CD14-positive monocyte (primary cell): ENCODE data around the gene ZMYND10. TPM values are rescaled to one million over a fixed set of nuclear protein-coding genes. Genes with fewer than 3 reads are reported as not detected.

Experiments
- DNase-seq, 3 donors: peaks; one replicate each; pipeline ENCODE4 v3.0.0-alpha.2; 2011 to 2022
- H2AFZ ChIP-seq: 2 replicates; pipeline ENCODE4 v1.6.0; 2012; ENCODE audit warnings: mild to moderate bottlenecking, low read depth, low read length, inconsistent platforms; ENCODE audit not compliant: insufficient read depth, poor library complexity, severe bottlenecking
- H3K27ac ChIP-seq, 2 donors: 1 replicate in 1 of 2; 2 replicates in 1 of 2; pipeline ENCODE4 v1.5.1; 2012 to 2013; ENCODE audit warnings: low read length in 2 of 2, control low read depth in 1 of 2, inconsistent platforms in 1 of 2, low read depth in 1 of 2, mild to moderate bottlenecking in 1 of 2
- H3K27me3 ChIP-seq, 2 donors: one replicate each; pipeline versions ENCODE4 v1.6.0 to v1.6.1; 2011 to 2013; ENCODE audit warnings: low read length in 2 of 2; ENCODE audit not compliant: control insufficient read depth in 2 of 2, insufficient read depth in 2 of 2
- H3K36me3 ChIP-seq, 2 donors: replicated peaks in 1 of 2; 1 replicate in 1 of 2; 2 replicates in 1 of 2; pipeline versions ENCODE4 v1.5.1 to v1.6.1; 2012 to 2013; ENCODE audit warnings: low read length in 2 of 2, control low read depth in 1 of 2, inconsistent platforms in 1 of 2, mild to moderate bottlenecking in 1 of 2; ENCODE audit not compliant: insufficient read depth in 2 of 2, control insufficient read depth in 1 of 2
- H3K4me1 ChIP-seq, 2 donors: 1 replicate in 1 of 2; 2 replicates in 1 of 2; pipeline versions ENCODE4 v1.5.1 to v1.6.1; 2012 to 2013; ENCODE audit warnings: low read length in 2 of 2, control low read depth in 1 of 2, inconsistent platforms in 1 of 2, mild to moderate bottlenecking in 1 of 2, moderate library complexity in 1 of 2; ENCODE audit not compliant: insufficient read depth in 2 of 2, control insufficient read depth in 1 of 2
- H3K4me2 ChIP-seq: replicated peaks from 2 replicates; pipeline ENCODE3; 2012; ENCODE audit warnings: low read length, moderate library complexity, mild to moderate bottlenecking; ENCODE audit not compliant: poor library complexity, severe bottlenecking; ENCODE audit errors: extremely low read depth
- H3K4me3 ChIP-seq, 3 experiments: fragments of 200-600 bp in 1 of 3; sonication (generic) in 1 of 3; replicated peaks in 1 of 3; 1 replicate in 2 of 3; 2 replicates in 1 of 3; pipeline ENCODE4 v1.5.1; 2011 to 2013; ENCODE audit warnings: low read length in 3 of 3, mild to moderate bottlenecking in 3 of 3, control low read depth in 2 of 3, low read depth in 2 of 3, inconsistent platforms in 1 of 3, moderate library complexity in 1 of 3
- H3K79me2 ChIP-seq: 2 replicates; pipeline ENCODE4 v1.6.0; 2012; ENCODE audit warnings: mild to moderate bottlenecking, control low read depth, inconsistent platforms, low read length, moderate library complexity; ENCODE audit not compliant: insufficient read depth
- H3K9ac ChIP-seq: 2 replicates; pipeline ENCODE4 v1.6.0; 2017; ENCODE audit warnings: low read length, mild to moderate bottlenecking; ENCODE audit not compliant: insufficient read depth, poor library complexity, severe bottlenecking
- H3K9me3 ChIP-seq, 2 donors: replicated peaks in 1 of 2; 1 replicate in 1 of 2; 2 replicates in 1 of 2; pipeline versions ENCODE4 v1.5.1 to v1.6.1; 2012 to 2013; ENCODE audit warnings: low read length in 2 of 2, control low read depth in 1 of 2; ENCODE audit not compliant: control insufficient read depth in 1 of 2, insufficient read depth in 1 of 2
- H4K20me1 ChIP-seq: 2 replicates; pipeline ENCODE4 v1.6.0; 2012; ENCODE audit warnings: mild to moderate bottlenecking, low read length, control low read depth, moderate library complexity; ENCODE audit not compliant: insufficient read depth
- H3K27ac Mint-ChIP-seq, 7 donors: one replicate each; pipeline ENCODE4 v1.8.0; 2020; ENCODE audit warnings: mild to moderate bottlenecking in 7 of 7, mixed read lengths in 7 of 7, moderate library complexity in 6 of 7, inconsistent platforms in 2 of 7
- H3K27me3 Mint-ChIP-seq, 3 donors: one replicate each; pipeline ENCODE4 v1.8.0; 2021 to 2022; ENCODE audit warnings: low read depth in 3 of 3, mild to moderate bottlenecking in 3 of 3, mixed read lengths in 3 of 3, moderate library complexity in 3 of 3, inconsistent platforms in 1 of 3
- H3K36me3 Mint-ChIP-seq, 2 donors: one replicate each; pipeline ENCODE4 v1.8.0; 2020; ENCODE audit warnings: mixed read lengths in 2 of 2, inconsistent platforms in 1 of 2, mild to moderate bottlenecking in 1 of 2
- H3K4me1 Mint-ChIP-seq: one replicate; pipeline ENCODE4 v1.8.0; 2020; ENCODE audit warnings: mild to moderate bottlenecking, mixed read lengths
- H3K4me3 Mint-ChIP-seq, 2 donors: one replicate each; pipeline ENCODE4 v1.8.0; 2020; ENCODE audit warnings: mild to moderate bottlenecking in 2 of 2, mixed read lengths in 2 of 2, moderate library complexity in 1 of 2
- H3K9me3 Mint-ChIP-seq, 7 donors: one replicate each; pipeline ENCODE4 v1.8.0; 2020 to 2022; ENCODE audit warnings: mixed read lengths in 7 of 7, mild to moderate bottlenecking in 6 of 7, moderate library complexity in 6 of 7, inconsistent platforms in 2 of 7
- CTCF ChIP-seq: fragments of 200-600 bp; IDR thresholded peaks from one replicate; pipeline ENCODE4 v1.8.0; 2022; ENCODE audit warnings: antibody characterized with exemption, mild to moderate bottlenecking
- WGBS: methylation state at CpG from one replicate; pipeline ENCODE4 v1.1.5; 2013; ENCODE audit warnings: missing lambda C conversion rate; ENCODE audit not compliant: insufficient coverage; 5-methylcytosine and 5-hydroxymethylcytosine counted together
- intact Hi-C, 2 donors: fragments of 100-400 bp; cut with micrococcal nuclease; formaldehyde crosslinking; loops; one replicate each; pipeline versions ENCODE4 v1.15.0 to v1.15.1; 2023
- polyA plus RNA-seq, 3 donors: library from polyadenylated mRNA; depleted of rRNA in 1 of 3; unstranded in 2 of 3; stranded (reverse) in 1 of 3; fragments of 300-500 nt in 2 of 3; fragments of >200 nt in 1 of 3; fragmentation: Illumina TruSeq in 2 of 3; gene quantifications; 1 replicate in 2 of 3; 2 replicates in 1 of 3; pipeline ENCODE4 v1.2.3, GENCODE V29; 2012 to 2021

ZMYND10 gene
- polyA plus RNA-seq, 3 donors, result 0.12 to 1.7 (median 0.19) TPM

- Histone ChIP-seq H3K9ac (no peak overlapping the region), H3K27ac (no peak overlapping the region), H4K20me1 (no peaks in the 10 kb centered on the region), H3K27me3 (no peaks in the 10 kb centered on the region), H2AFZ (no peak overlapping the region), H3K4me1 (peaks cover 44 to 54% of the 10 kb centered on the region in 2 donors), H3K9me3 (no peaks in the 10 kb centered on the region), H3K4me3 (no peak overlapping the region), H3K79me2 (peaks cover 37% of the 10 kb centered on the region), H3K4me2 (no peak overlapping the region), H3K36me3 (no peaks in the 10 kb centered on the region)
- H3K4me1 Mint-ChIP-seq, result peaks cover 42% of the 10 kb centered on the region
- no peak for TF ChIP-seq CTCF
- WGBS, result 97% methylated on average over 7 of the region's 8 CpGs
- H3K9me3 Mint-ChIP-seq, result no peaks in the 10 kb centered on the region
- H3K4me3 Mint-ChIP-seq, result no peak overlapping the region
- peak overlapping the region in 2 of 7 donors; percentile 28 to 83 for H3K27ac Mint-ChIP-seq
- H3K27me3 Mint-ChIP-seq, result no peaks in the 10 kb centered on the region
- H3K36me3 Mint-ChIP-seq, result peaks cover 3 to 9% of the 10 kb centered on the region in 2 donors
- DNase-seq, result peak in 1 of 3 donors; percentile 3
- intact Hi-C loops, result loop anchor here (5.0 kb wide), 1 partner anchor 42 kb away; no protein-coding TSS in a partner anchor
Measured at GRCh38 chr3:50295553-50296431, 49.7 kb downstream of the ZMYND10 start.

- peak in 1 of 3 donors; percentile 5 for DNase-seq
- no peak overlapping the region for H3K9ac ChIP-seq
- H3K36me3 ChIP-seq, result peaks cover 5 to 8% of the 10 kb centered on the region in 2 donors
- H3K4me2 ChIP-seq, result no peak overlapping the region
- H3K27ac Mint-ChIP-seq, result peak overlapping the region in 1 of 7 donors; percentile 32
- H3K9me3 Mint-ChIP-seq, result no peaks in the 10 kb centered on the region
- H3K27me3 ChIP-seq, result no peaks in the 10 kb centered on the region
- peaks cover 3 to 17% of the 10 kb centered on the region in 2 donors for H3K36me3 Mint-ChIP-seq
- H2AFZ ChIP-seq, result no peak overlapping the region
- H3K9me3 ChIP-seq, result no peaks in the 10 kb centered on the region
- H4K20me1 ChIP-seq, result no peaks in the 10 kb centered on the region
- peaks cover 41% of the 10 kb centered on the region for H3K79me2 ChIP-seq
- H3K4me3 ChIP-seq, result no peak overlapping the region
- H3K27ac ChIP-seq, result no peak overlapping the region
- H3K27me3 Mint-ChIP-seq, result no peaks in the 10 kb centered on the region
- no peak overlapping the region for H3K4me3 Mint-ChIP-seq
- H3K4me1 ChIP-seq, result peaks cover 33 to 43% of the 10 kb centered on the region in 2 donors
- WGBS, result 97% methylated on average over 22 of the region's 22 CpGs
- peaks cover 33% of the 10 kb centered on the region for H3K4me1 Mint-ChIP-seq
- intact Hi-C loops, result loop anchor here (5.0 kb wide), 1 partner anchor 43 kb away; no protein-coding TSS in a partner anchor
- no peak for TF ChIP-seq CTCF
Measured at GRCh38 chr3:50294492-50295403, 50.8 kb downstream of the ZMYND10 start.
